SK-N-SH (cell line): ENCODE measurements around the gene TMEM72. TPM values are rescaled to one million over a fixed set of nuclear protein-coding genes. Genes with fewer than 3 reads are reported as not detected.

Experiments used
- CTCF ChIA-PET: fragments of 300-600, 350-600 bp; formaldehyde crosslinking; extraction: SDS; loops from one replicate; lab custom pipeline; 2021; lab: Yijun Ruan, JAX
- POLR2A ChIA-PET: fragments of 350-600 bp; sonication (Branson Sonifier 250); formaldehyde crosslinking; extraction: SDS; loops from one replicate; lab custom pipeline; 2020; ENCODE audit warnings: antibody characterized with exemption, inconsistent platforms; lab: Yijun Ruan, JAX
- DNase-seq: peaks from one replicate; pipeline ENCODE4 v3.0.0; 2012
- H2AFZ ChIP-seq: fragments of 200-600 bp; sonication (generic); 2 replicates; pipeline ENCODE4 v1.8.1; 2016; ENCODE audit warnings: antibody characterized with exemption, mild to moderate bottlenecking, low read depth
- H3F3A ChIP-seq: fragments of 200-600 bp; sonication (generic); replicated peaks from 2 replicates; pipeline ENCODE3; 2016; ENCODE audit warnings: antibody characterized with exemption, mild to moderate bottlenecking; ENCODE audit not compliant: insufficient read depth
- H3K27ac ChIP-seq, 2 experiments: fragments of 200-500 bp in 1 of 2; fragments of 200-600 bp in 1 of 2; sonication (Bioruptor generic) in 1 of 2; sonication (generic), shearing (Covaris generic) in 1 of 2; 2 replicates each; pipeline versions ENCODE4 v1.5.1 to v1.6.1; 2014 to 2016; ENCODE audit warnings: low read depth in 2 of 2, inconsistent platforms in 1 of 2, low read length in 1 of 2, mild to moderate bottlenecking in 1 of 2, mixed read lengths in 1 of 2
- H3K27me3 ChIP-seq: fragments of 200-600 bp; sonication (generic), shearing (Covaris generic); 2 replicates; pipeline ENCODE4 v1.6.1; 2016; ENCODE audit warnings: mixed run types; ENCODE audit not compliant: insufficient read depth
- H3K36me3 ChIP-seq, 2 experiments: fragments of 200-500 bp in 1 of 2; fragments of 200-600 bp in 1 of 2; sonication (Bioruptor generic) in 1 of 2; sonication (generic) in 1 of 2; replicated peaks in 1 of 2; 2 replicates each; pipeline versions ENCODE3 to v1.5.1; 2014 to 2016; ENCODE audit warnings: low read length in 1 of 2, mild to moderate bottlenecking in 1 of 2; ENCODE audit not compliant: insufficient read depth in 2 of 2, control insufficient read depth in 1 of 2
- H3K4me1 ChIP-seq, 2 experiments: fragments of 200-500 bp in 1 of 2; fragments of 200-600 bp in 1 of 2; sonication (Bioruptor generic) in 1 of 2; sonication (generic), shearing (Covaris generic) in 1 of 2; 2 replicates each; pipeline versions ENCODE4 v1.5.1 to v1.6.1; 2014 to 2016; ENCODE audit warnings: low read depth in 1 of 2, low read length in 1 of 2, mixed run types in 1 of 2; ENCODE audit not compliant: insufficient read depth in 2 of 2, control insufficient read depth in 1 of 2
- H3K4me2 ChIP-seq: fragments of 200-600 bp; sonication (generic), shearing (Covaris generic); 2 replicates; pipeline ENCODE4 v1.6.1; 2017; ENCODE audit warnings: mixed run types
- H3K4me3 ChIP-seq, 2 experiments: fragments of 200-500 bp in 1 of 2; fragments of 200-600 bp in 1 of 2; sonication (Bioruptor generic) in 1 of 2; sonication (generic), shearing (Covaris generic) in 1 of 2; 2 replicates each; pipeline versions ENCODE4 v1.5.1 to v1.8.1; 2014 to 2016; ENCODE audit warnings: low read depth in 2 of 2, inconsistent platforms in 1 of 2, low read length in 1 of 2, mild to moderate bottlenecking in 1 of 2, mixed read lengths in 1 of 2, moderate library complexity in 1 of 2
- H3K79me2 ChIP-seq: fragments of 200-600 bp; sonication (generic); 2 replicates; pipeline ENCODE4 v1.8.1; 2017; ENCODE audit warnings: mild to moderate bottlenecking; ENCODE audit not compliant: insufficient read depth
- H3K9ac ChIP-seq: fragments of 200-600 bp; sonication (generic); 2 replicates; pipeline ENCODE4 v1.6.1; 2017; ENCODE audit warnings: mixed run types
- H3K9me2 ChIP-seq: fragments of 200-600 bp; sonication (generic); 2 replicates; pipeline ENCODE4 v1.6.1; 2017; ENCODE audit warnings: mixed run types
- H3K9me3 ChIP-seq: fragments of 200-600 bp; sonication (generic); 2 replicates; pipeline ENCODE4 v1.6.1; 2017; ENCODE audit warnings: mixed run types, mild to moderate bottlenecking, moderate library complexity
- H4K20me1 ChIP-seq: fragments of 200-600 bp; sonication (generic); 2 replicates; pipeline ENCODE4 v1.6.1; 2017; ENCODE audit warnings: mild to moderate bottlenecking, mixed run types; ENCODE audit not compliant: insufficient read depth
- CHD2 ChIP-seq: fragments of 150-350 bp; IDR thresholded peaks from 2 replicates; pipeline ENCODE4 v1.6.1; 2018; ENCODE audit warnings: low read length; ENCODE audit not compliant: partially characterized antibody
- CTCF ChIP-seq: fragments of 200-600 bp; sonication (generic); IDR thresholded peaks from 2 replicates; pipeline ENCODE4 v1.6.1; 2017; ENCODE audit warnings: antibody characterized with exemption, mild to moderate bottlenecking, moderate library complexity
- FOXM1 ChIP-seq: IDR thresholded peaks from 2 replicates; pipeline ENCODE4 v1.4.0; 2012; ENCODE audit warnings: low read depth, mild to moderate bottlenecking
- GABPA ChIP-seq: IDR thresholded peaks from 2 replicates; pipeline ENCODE4 v1.4.0; 2012; ENCODE audit warnings: low read depth, mild to moderate bottlenecking
- POLR2AphosphoS5 ChIP-seq: IDR thresholded peaks from 2 replicates; pipeline ENCODE4 v1.6.1; 2012; ENCODE audit warnings: low read depth, low read length
- REST ChIP-seq: IDR thresholded peaks from 2 replicates; pipeline ENCODE4 v1.6.1; 2012; ENCODE audit warnings: mild to moderate bottlenecking, low read depth, low read length, moderate library complexity
- SIN3A ChIP-seq: IDR thresholded peaks from 2 replicates; pipeline ENCODE4 v1.6.1; 2012; ENCODE audit warnings: low read depth, mild to moderate bottlenecking, low read length, moderate library complexity, borderline replicate concordance
- TEAD4 ChIP-seq: IDR thresholded peaks from 2 replicates; pipeline ENCODE4 v1.4.0; 2012; ENCODE audit warnings: mild to moderate bottlenecking, borderline replicate concordance; ENCODE audit not compliant: insufficient read depth
- YY1 ChIP-seq: IDR thresholded peaks from 2 replicates; pipeline ENCODE4 v1.4.0; 2012; ENCODE audit warnings: low read depth, mild to moderate bottlenecking
- WGBS: methylation state at CpG from one replicate; pipeline ENCODE4 v1.1.6; 2017; ENCODE audit warnings: low lambda C conversion rate; 5-methylcytosine and 5-hydroxymethylcytosine counted together
- polyA plus RNA-seq, 3 experiments: library from polyadenylated mRNA; depleted of rRNA; stranded (reverse); fragments of >200 nt; gene quantifications; 2 replicates each; pipeline ENCODE4 v1.2.3, GENCODE V29; 2012
- TF ChIP-seq, protein P1 (sequence below): IDR thresholded peaks from 2 replicates; pipeline ENCODE4 v1.4.0; 2012; ENCODE audit warnings: low read depth, borderline replicate concordance
- TF ChIP-seq, protein P2 (sequence below): fragments of 150-350 bp; IDR thresholded peaks from 2 replicates; pipeline ENCODE4 v1.6.1; 2017; ENCODE audit warnings: antibody characterized with exemption, low read length, low read depth, borderline replicate concordance

The TMEM72 gene
- polyA plus RNA-seq, 1 of the 3 experiments (the other 2 are of a cell fraction) = not detected

DNA sequence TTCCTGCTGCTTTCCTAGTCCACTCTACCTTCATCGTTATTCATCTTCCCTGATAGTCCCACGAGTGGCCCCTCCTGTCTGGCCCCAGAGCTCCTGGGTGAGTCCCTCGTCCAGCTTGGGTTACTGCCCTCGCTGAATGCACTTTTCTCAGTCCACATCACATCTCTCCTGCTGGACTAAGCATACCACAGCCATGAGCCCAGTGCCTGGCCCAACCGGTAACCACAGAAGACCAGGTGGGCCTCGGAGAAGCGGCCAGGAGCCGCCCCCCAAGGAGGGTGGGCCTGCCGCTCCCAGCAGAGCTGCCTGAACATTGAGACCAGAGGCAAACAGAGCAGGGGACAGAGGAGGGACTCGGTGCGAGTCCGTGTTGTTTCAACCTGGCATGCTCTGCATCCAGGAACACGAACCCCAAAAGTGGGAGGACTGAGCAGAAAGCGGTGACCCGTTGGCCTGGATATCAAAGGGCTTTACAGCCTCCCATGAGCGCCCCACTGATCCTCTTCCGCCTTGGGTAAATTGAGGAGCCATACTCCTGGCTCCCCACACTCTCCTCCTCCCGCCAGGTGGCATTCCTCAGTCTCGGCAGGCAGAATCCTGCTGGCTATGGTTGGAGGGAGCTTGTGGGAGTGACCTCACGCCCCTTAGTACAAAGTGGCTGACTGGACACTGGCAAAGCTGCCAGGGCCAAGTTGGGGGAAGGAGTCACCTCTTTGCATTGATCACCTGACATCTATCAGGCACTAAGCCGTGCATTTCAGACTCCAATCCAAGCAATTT, 13.3 kb downstream of the TMEM72 start (continued):
- no peak for TF ChIP-seq REST
- TF ChIP-seq CHD2 = no peak
- TF ChIP-seq, protein P1, sequence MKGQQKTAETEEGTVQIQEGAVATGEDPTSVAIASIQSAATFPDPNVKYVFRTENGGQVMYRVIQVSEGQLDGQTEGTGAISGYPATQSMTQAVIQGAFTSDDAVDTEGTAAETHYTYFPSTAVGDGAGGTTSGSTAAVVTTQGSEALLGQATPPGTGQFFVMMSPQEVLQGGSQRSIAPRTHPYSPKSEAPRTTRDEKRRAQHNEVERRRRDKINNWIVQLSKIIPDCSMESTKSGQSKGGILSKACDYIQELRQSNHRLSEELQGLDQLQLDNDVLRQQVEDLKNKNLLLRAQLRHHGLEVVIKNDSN = no peak
- TF ChIP-seq POLR2AphosphoS5 = no peak
- no peak for TF ChIP-seq YY1
- TF ChIP-seq, protein P2, sequence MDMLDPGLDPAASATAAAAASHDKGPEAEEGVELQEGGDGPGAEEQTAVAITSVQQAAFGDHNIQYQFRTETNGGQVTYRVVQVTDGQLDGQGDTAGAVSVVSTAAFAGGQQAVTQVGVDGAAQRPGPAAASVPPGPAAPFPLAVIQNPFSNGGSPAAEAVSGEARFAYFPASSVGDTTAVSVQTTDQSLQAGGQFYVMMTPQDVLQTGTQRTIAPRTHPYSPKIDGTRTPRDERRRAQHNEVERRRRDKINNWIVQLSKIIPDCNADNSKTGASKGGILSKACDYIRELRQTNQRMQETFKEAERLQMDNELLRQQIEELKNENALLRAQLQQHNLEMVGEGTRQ = no peak
- TF ChIP-seq, all 33 proteins: peak for 0

GRCh38 chr10:44925224-44925623, 14.1 kb downstream of the TMEM72 start:
- H3K4me1 ChIP-seq = no peaks in the 10 kb centered on the region
- H3K4me2 ChIP-seq = no peak overlapping the region
- peak; percentile 32 for DNase-seq
- H3F3A ChIP-seq = no peaks in the 10 kb centered on the region
- H2AFZ ChIP-seq = no peak overlapping the region
- H3K27ac ChIP-seq = no peak overlapping the region
- H3K36me3 ChIP-seq = no peaks in the 10 kb centered on the region
- no peak for TF ChIP-seq TEAD4
- no peak for TF ChIP-seq SIN3A
- no peak for TF ChIP-seq FOXM1
- TF ChIP-seq CTCF = 0 out of 2 replicates have a peak, but pooled peaks have one; percentile 22
- TF ChIP-seq GABPA = no peak
- TF ChIP-seq, protein P1 = no peak
- ChIA-PET POLR2A (no interaction called here), CTCF (interaction anchor here (1.2 to 1.3 kb wide), 3 partner anchors 10 to 50 kb away, joined by 3 to 4 read pairs (median 3); no protein-coding TSS in a partner anchor)
- 33% methylated on average over 7 of the region's 7 CpGs for WGBS
- peaks cover 33% of the 10 kb centered on the region for H3K27me3 ChIP-seq
- H3K4me3 ChIP-seq = no peak overlapping the region; a peak in 1 of 4 replicates
- no peaks in the 10 kb centered on the region for H3K9me2 ChIP-seq
- H3K9ac ChIP-seq = no peak overlapping the region
- no peaks in the 10 kb centered on the region for H3K79me2 ChIP-seq
- H4K20me1 ChIP-seq = no peaks in the 10 kb centered on the region
- no peaks in the 10 kb centered on the region for H3K9me3 ChIP-seq
